Vagina (tissue), 2 donors: ENCODE data around the gene CREB3L1.

Experiments
- CTCF ChIP-seq, 3 experiments: fragments of 450-650 bp in 2 of 3; fragments of 200-600 bp in 1 of 3; sonication (generic) in 1 of 3; IDR thresholded peaks; one replicate each; pipeline ENCODE4 v1.5.1; 2017 to 2019; ENCODE audit warnings: antibody characterized with exemption in 3 of 3, mild to moderate bottlenecking in 2 of 3, moderate library complexity in 2 of 3
- POLR2A ChIP-seq, 2 donors: fragments of 450-650 bp; IDR thresholded peaks; one replicate each; pipeline ENCODE4 v1.6.1; 2017; ENCODE audit warnings: antibody characterized with exemption in 2 of 2, mild to moderate bottlenecking in 2 of 2, moderate library complexity in 2 of 2
- POLR2AphosphoS5 ChIP-seq, 2 donors: sonication (generic); formaldehyde crosslinking; IDR thresholded peaks; one replicate each; pipeline ENCODE4 v1.9.0; 2017; ENCODE audit warnings: antibody characterized with exemption in 2 of 2, mild to moderate bottlenecking in 2 of 2, low read depth in 1 of 2; ENCODE audit not compliant: insufficient read depth in 1 of 2

DNA sequence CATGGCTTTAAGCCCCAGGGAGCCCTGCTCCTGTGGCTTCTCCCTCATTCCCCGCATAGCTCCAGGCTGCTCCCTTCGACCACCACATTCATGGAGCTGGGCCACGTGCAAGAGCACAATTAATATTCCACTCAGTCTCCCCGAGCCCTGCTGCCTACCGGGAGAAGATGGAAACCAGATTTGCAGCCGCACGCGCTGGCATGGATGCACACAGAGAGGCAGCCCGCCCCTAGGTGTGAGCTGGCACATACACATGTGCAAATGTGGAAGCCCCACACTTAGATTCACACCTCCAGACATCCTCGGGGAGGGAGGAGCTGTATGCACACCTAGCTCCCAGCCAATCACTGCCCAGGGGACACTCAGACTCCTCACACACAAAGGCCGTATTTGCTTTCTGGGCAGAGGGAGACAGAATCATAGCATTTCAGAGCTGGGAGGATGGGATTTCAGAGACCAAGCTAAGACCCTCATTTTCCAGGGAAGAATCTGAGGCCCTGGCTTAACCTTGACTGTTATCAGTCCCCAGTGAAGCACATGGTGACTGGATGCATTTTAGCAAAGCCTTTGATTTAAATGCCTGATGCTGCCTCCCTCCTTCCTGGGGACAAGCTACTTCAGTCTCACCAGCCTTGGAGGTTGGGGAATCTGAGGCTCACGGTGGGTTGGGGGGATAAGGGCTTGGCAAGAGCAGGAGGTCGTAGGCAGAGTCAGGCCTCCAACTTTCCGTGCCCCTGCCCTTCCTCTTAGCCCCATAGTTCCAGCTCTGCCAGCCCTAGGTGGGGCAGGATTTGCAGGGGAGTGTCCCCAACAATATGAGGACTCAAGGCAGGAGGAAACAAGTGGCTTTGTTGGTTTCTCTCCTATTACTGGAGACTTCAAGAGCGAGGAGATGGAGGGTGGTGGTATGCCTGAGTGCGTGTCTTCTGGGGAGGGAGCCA is 5.3 kb upstream of the CREB3L1 start:
- TF ChIP-seq POLR2AphosphoS5 (IDR thresholded peaks at IDR 0.05; ENCODE audit: insufficient read depth in 1 of 2, low read depth in 1 of 2) (no peak), CTCF (IDR thresholded peaks at IDR 0.05) (no peak), POLR2A (IDR thresholded peaks at IDR 0.05) (no peak)
